ENCODE results near the gene TMEM8B.

Gene TMEM8B

GRCh38 chr9:35868933-35869332 lies 39.9 kb downstream of the TMEM8B start:
- no peaks in the 10 kb centered on the region for H3K36me3 ChIP-seq (replicated peaks; ENCODE audit: insufficient read depth, low read length)
- H3K4me3 ChIP-seq (ENCODE audit: low read length): no peak overlapping the region
- H3K4me1 ChIP-seq (ENCODE audit: low read length): peaks cover 2% of the 10 kb centered on the region; the same call in 1 of the 2 replicates
- no peaks in the 10 kb centered on the region for H3K27me3 ChIP-seq (replicated peaks; ENCODE audit: insufficient read depth, low read length)
- H2AFZ ChIP-seq (ENCODE audit: low read length): no peak overlapping the region
- H3K4me2 ChIP-seq (ENCODE audit: low read depth, low read length): no peak overlapping the region
- H3K27ac ChIP-seq (ENCODE audit: low read length): no peak overlapping the region
- no peaks in the 10 kb centered on the region for H3K79me2 ChIP-seq (ENCODE audit: low read length)
- no peaks in the 10 kb centered on the region for H4K20me1 ChIP-seq (ENCODE audit: insufficient read depth, low read length)
- H3K9me2 ChIP-seq (replicated peaks; ENCODE audit: insufficient read depth, low read length): no peaks in the 10 kb centered on the region
- TF ChIP-seq EZH2 (optimal IDR thresholded peaks at IDR 0.05; ENCODE audit: low read depth, low read length) (no peak), CTCF (IDR thresholded peaks at IDR 0.05; ENCODE audit: low read length) (no peak), EZH2phosphoT487 (IDR thresholded peaks at IDR 0.05; ENCODE audit: low read length) (no peak)
- H3K9ac ChIP-seq (ENCODE audit: low read length): no peak overlapping the region
- no peaks in the 10 kb centered on the region for H3K9me3 ChIP-seq (replicated peaks; ENCODE audit: insufficient read depth, low read length)
- no peak for DNase-seq
- no peaks in the 10 kb centered on the region for H3F3A ChIP-seq (ENCODE audit: insufficient read depth, low read length)

GRCh38 chr9:35869621-35870216 lies 40.7 kb downstream of the TMEM8B start:
- no peak overlapping the region for H2AFZ ChIP-seq (ENCODE audit: low read length)
- no peaks in the 10 kb centered on the region for H3K36me3 ChIP-seq (replicated peaks; ENCODE audit: insufficient read depth, low read length)
- no peak for TF ChIP-seq CTCF (IDR thresholded peaks at IDR 0.05; ENCODE audit: low read length)
- no peak for TF ChIP-seq EZH2phosphoT487 (IDR thresholded peaks at IDR 0.05; ENCODE audit: low read length)
- no peak for TF ChIP-seq EZH2 (optimal IDR thresholded peaks at IDR 0.05; ENCODE audit: low read depth, low read length)
- no peak overlapping the region for H3K9ac ChIP-seq (ENCODE audit: low read length)
- no peak for DNase-seq
- H3K9me2 ChIP-seq (replicated peaks; ENCODE audit: insufficient read depth, low read length): no peaks in the 10 kb centered on the region
- no peak overlapping the region for H3K4me2 ChIP-seq (ENCODE audit: low read depth, low read length)
- no peaks in the 10 kb centered on the region for H4K20me1 ChIP-seq (ENCODE audit: insufficient read depth, low read length)
- H3K79me2 ChIP-seq (ENCODE audit: low read length): no peaks in the 10 kb centered on the region
- H3K4me3 ChIP-seq (ENCODE audit: low read length): no peak overlapping the region
- no peak overlapping the region for H3K27ac ChIP-seq (ENCODE audit: low read length)
- H3F3A ChIP-seq (ENCODE audit: insufficient read depth, low read length): no peaks in the 10 kb centered on the region
- H3K9me3 ChIP-seq (replicated peaks; ENCODE audit: insufficient read depth, low read length): no peaks in the 10 kb centered on the region
- peaks cover 2% of the 10 kb centered on the region; the same call in 1 of the 2 replicates for H3K4me1 ChIP-seq (ENCODE audit: low read length)
- H3K27me3 ChIP-seq (replicated peaks; ENCODE audit: insufficient read depth, low read length): no peaks in the 10 kb centered on the region

- no peak within 1 kb of the TSS for H3K4me2 ChIP-seq (ENCODE audit: low read depth, low read length)
- H3F3A ChIP-seq (ENCODE audit: insufficient read depth, low read length): no peaks in the 10 kb centered on the region
- H3K4me1 ChIP-seq (ENCODE audit: low read length): peaks cover 2% of the 10 kb centered on the region; the same call in 1 of the 2 replicates
- no peak within 1 kb of the TSS for H2AFZ ChIP-seq (ENCODE audit: low read length)
- H3K36me3 ChIP-seq (replicated peaks; ENCODE audit: insufficient read depth, low read length): no peaks in the 10 kb centered on the region
- no peak within 1 kb of the TSS for H3K9ac ChIP-seq (ENCODE audit: low read length)
- H3K4me3 ChIP-seq (ENCODE audit: low read length): no peak within 1 kb of the TSS
- DNase-seq: no peak
- no peak within 1 kb of the TSS for H3K27ac ChIP-seq (ENCODE audit: low read length)
- no peaks in the 10 kb centered on the region for H3K27me3 ChIP-seq (replicated peaks; ENCODE audit: insufficient read depth, low read length)
- no peaks in the 10 kb centered on the region for H3K9me2 ChIP-seq (replicated peaks; ENCODE audit: insufficient read depth, low read length)
- no peak for TF ChIP-seq EZH2 (optimal IDR thresholded peaks at IDR 0.05; ENCODE audit: low read depth, low read length)
- TF ChIP-seq CTCF (IDR thresholded peaks at IDR 0.05; ENCODE audit: low read length): no peak
- no peak for TF ChIP-seq EZH2phosphoT487 (IDR thresholded peaks at IDR 0.05; ENCODE audit: low read length)
- no peaks in the 10 kb centered on the region for H3K79me2 ChIP-seq (ENCODE audit: low read length)
- no peaks in the 10 kb centered on the region for H4K20me1 ChIP-seq (ENCODE audit: insufficient read depth, low read length)
- no peaks in the 10 kb centered on the region for H3K9me3 ChIP-seq (replicated peaks; ENCODE audit: insufficient read depth, low read length)
Measured at GRCh38 chr9:35870351-35870923, 41.4 kb downstream of the TMEM8B start, which contains the start of gene OR13J1. TSS of gene OR13J1 (minus strand) at chr9:35870401. CDS start at chr9:35870401, 0 bp downstream.
